Measurements from ENCODE around the gene MED31.

- TF ChIP-seq CTCF (IDR thresholded peaks at IDR 0.05) (no peak), POLR2A (IDR thresholded peaks at IDR 0.05) (no peak)
Measured at GRCh38 chr17:6668219-6668618, 16.8 kb upstream of the MED31 start.

Data from adrenal gland (tissue), 5 donors.